Muscle of leg (tissue), 11 donors: Measurements from ENCODE around the gene MAP3K5. TPM values are rescaled to one million over a fixed set of nuclear protein-coding genes. Genes with fewer than 3 reads are reported as not detected.

Experiments
- DNase-seq: peaks from one replicate; pipeline ENCODE4 v3.0.0; 2013
- H3K27ac ChIP-seq: one replicate; pipeline ENCODE4 v1.5.1; 2013; ENCODE audit warnings: mild to moderate bottlenecking, low read length, control low read depth
- H3K27me3 ChIP-seq: one replicate; pipeline ENCODE4 v1.6.1; 2013; ENCODE audit warnings: low read length; ENCODE audit not compliant: control insufficient read depth, insufficient read depth
- H3K36me3 ChIP-seq: one replicate; pipeline ENCODE4 v1.6.1; 2013; ENCODE audit warnings: low read length; ENCODE audit not compliant: control insufficient read depth, insufficient read depth
- H3K4me1 ChIP-seq: one replicate; pipeline ENCODE4 v1.6.1; 2013; ENCODE audit warnings: low read length; ENCODE audit not compliant: control insufficient read depth, insufficient read depth
- H3K4me3 ChIP-seq: one replicate; pipeline ENCODE4 v1.5.1; 2013; ENCODE audit warnings: low read length, control low read depth
- H3K9me3 ChIP-seq: replicated peaks from 2 replicates; pipeline ENCODE4 v1.6.1; 2013; ENCODE audit warnings: low read depth, low read length; ENCODE audit not compliant: control insufficient read depth
- WGBS: methylation state at CpG from one replicate; pipeline ENCODE4 v1.1.5; 2013; ENCODE audit warnings: missing lambda C conversion rate; ENCODE audit not compliant: insufficient coverage; 5-methylcytosine and 5-hydroxymethylcytosine counted together
- polyA plus RNA-seq, 8 donors: library from polyadenylated mRNA; unstranded; fragments of 120-200 nt; gene quantifications; one replicate each; pipeline versions ENCODE4 v1.2.1 to v1.2.3, GENCODE V29; 2013; ENCODE audit warnings: inconsistent platforms in 1 of 8, low replicate concordance in 1 of 8; ENCODE audit not compliant: insufficient read length in 8 of 8, insufficient read depth in 1 of 8
- total RNA-seq: library from RNA; stranded (reverse); fragments of 120-200 nt; gene quantifications from one replicate; pipeline ENCODE4 v1.2.4, GENCODE V29; 2013

MAP3K5 gene
- total and polyA plus RNA-seq, 9 donors, result 1.6 to 3.3 (median 2.1) TPM

DNA sequence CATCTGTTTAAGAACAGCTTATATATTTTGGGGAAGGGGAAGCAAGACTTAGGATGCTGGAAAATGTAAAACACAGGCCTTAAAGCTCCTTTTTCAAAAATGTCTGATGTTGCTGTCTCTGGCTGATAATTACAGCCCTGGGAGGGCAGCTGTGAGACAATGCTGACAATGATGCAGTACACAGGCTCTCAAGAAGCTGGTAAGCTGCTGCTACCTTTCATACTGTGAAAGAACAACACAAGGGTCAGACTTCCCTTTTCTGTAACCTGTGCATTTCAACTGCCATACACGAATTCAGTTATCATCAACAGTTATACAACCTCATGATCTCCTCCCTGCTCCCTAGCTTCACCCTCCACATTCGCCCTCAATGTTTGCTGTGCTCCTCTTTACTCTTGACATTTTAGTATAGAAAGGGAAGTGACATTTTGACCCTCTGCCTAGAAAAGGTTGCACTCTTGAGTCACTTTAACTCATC lies 267.3 kb downstream of the MAP3K5 start:
- H3K4me1 ChIP-seq, result peaks cover 3% of the 10 kb centered on the region
- no peak for DNase-seq
- WGBS, result 20% methylated on average over 1 of the region's 2 CpGs
- H3K9me3 ChIP-seq, result no peaks in the 10 kb centered on the region
- H3K36me3 ChIP-seq, result no peaks in the 10 kb centered on the region
- no peak overlapping the region for H3K27ac ChIP-seq
- peaks cover 6% of the 10 kb centered on the region for H3K27me3 ChIP-seq
- no peak overlapping the region for H3K4me3 ChIP-seq

DNA sequence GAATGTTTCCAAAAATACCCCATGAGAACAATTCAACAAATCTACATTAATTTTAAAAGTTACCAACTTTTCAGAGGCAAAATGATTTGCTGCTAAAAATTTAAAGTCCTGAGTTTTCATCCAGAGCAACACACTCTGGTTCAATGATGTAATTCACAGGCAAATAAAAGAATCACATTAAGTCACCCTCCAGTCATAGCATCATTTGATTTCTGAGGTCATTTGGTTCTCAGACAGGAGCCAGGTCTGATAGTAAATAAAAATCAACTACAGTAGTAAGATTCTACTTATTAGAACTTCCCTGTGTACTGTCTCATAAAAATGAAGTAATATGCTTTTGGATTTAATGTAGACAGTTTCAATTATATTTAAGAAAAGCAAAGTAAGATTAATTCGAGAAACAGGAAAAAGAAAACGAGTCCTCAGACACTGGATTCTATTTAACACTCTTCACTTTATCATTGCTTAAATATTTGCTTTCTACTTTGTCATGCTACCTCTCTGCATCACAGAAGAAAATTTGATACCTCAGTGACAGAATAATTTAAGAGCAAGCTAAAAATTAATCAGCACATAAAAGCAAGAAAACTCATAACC lies 267.8 kb downstream of the MAP3K5 start:
- DNase-seq, result no peak
- Histone ChIP-seq H3K4me3 (no peak overlapping the region), H3K27ac (no peak overlapping the region), H3K9me3 (no peaks in the 10 kb centered on the region), H3K4me1 (peaks cover 3% of the 10 kb centered on the region), H3K27me3 (peaks cover 6% of the 10 kb centered on the region), H3K36me3 (no peaks in the 10 kb centered on the region)
- no CpG with 5 or more reads among the region's 2 CpGs for WGBS

GRCh38 chr6:136523196-136523595 lies 269.1 kb downstream of the MAP3K5 start:
- no CpG with 5 or more reads among the region's 4 CpGs for WGBS
- no peak overlapping the region for H3K4me3 ChIP-seq
- DNase-seq, result no peak
- no peak overlapping the region for H3K27ac ChIP-seq
- H3K27me3 ChIP-seq, result peaks cover 6% of the 10 kb centered on the region
- H3K36me3 ChIP-seq, result no peaks in the 10 kb centered on the region
- H3K4me1 ChIP-seq, result peaks cover 3% of the 10 kb centered on the region
- H3K9me3 ChIP-seq, result no peaks in the 10 kb centered on the region

- Histone ChIP-seq H3K36me3 (no peaks in the 10 kb centered on the region), H3K4me1 (peaks cover 3% of the 10 kb centered on the region), H3K27me3 (peaks cover 6% of the 10 kb centered on the region), H3K9me3 (no peaks in the 10 kb centered on the region), H3K27ac (no peak overlapping the region), H3K4me3 (no peak overlapping the region)
- 71% methylated on average over 1 of the region's 3 CpGs for WGBS
- no peak for DNase-seq
Observed at GRCh38 chr6:136522636-136523035, 269.6 kb downstream of the MAP3K5 start.

GRCh38 chr6:136521911-136522310 lies 270.4 kb downstream of the MAP3K5 start:
- WGBS, result 78% methylated on average over 2 of the region's 4 CpGs
- Histone ChIP-seq H3K36me3 (no peaks in the 10 kb centered on the region), H3K4me1 (peaks cover 3% of the 10 kb centered on the region), H3K4me3 (no peak overlapping the region), H3K27ac (no peak overlapping the region), H3K9me3 (no peaks in the 10 kb centered on the region), H3K27me3 (peaks cover 5% of the 10 kb centered on the region)
- no peak for DNase-seq

DNA sequence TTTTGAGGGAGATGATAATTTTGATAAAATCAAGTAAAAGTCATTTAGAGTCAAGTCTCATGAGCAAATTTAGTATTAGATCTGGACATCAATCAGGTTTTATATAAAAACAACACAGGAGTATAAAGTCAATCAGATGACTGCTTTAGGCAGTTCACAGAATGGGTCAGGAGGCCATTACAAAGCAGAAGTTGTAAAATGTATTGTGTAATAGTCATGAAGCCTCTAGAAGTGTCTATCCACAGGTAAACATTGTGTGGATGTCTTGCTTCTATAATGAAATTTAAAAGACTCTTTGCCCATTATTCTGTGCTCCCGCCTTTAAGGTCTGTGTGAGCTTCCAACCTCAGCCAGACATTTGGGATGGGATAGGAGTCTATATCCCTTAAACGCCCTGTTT lies 270.9 kb downstream of the MAP3K5 start:
- peaks cover 1% of the 10 kb centered on the region for H3K27me3 ChIP-seq
- peaks cover under 1% of the 10 kb centered on the region for H3K4me1 ChIP-seq
- H3K36me3 ChIP-seq, result no peaks in the 10 kb centered on the region
- H3K27ac ChIP-seq, result no peak overlapping the region
- H3K9me3 ChIP-seq, result no peaks in the 10 kb centered on the region
- no peak overlapping the region for H3K4me3 ChIP-seq
- WGBS, result no CpG with 5 or more reads among the region's 2 CpGs
- DNase-seq, result no peak

GRCh38 chr6:136520517-136520916 lies 271.8 kb downstream of the MAP3K5 start:
- no peaks in the 10 kb centered on the region for H3K9me3 ChIP-seq
- 79% methylated on average over 3 of the region's 3 CpGs for WGBS
- no peaks in the 10 kb centered on the region for H3K36me3 ChIP-seq
- no peaks in the 10 kb centered on the region for H3K27me3 ChIP-seq
- H3K4me3 ChIP-seq, result no peak overlapping the region
- H3K4me1 ChIP-seq, result no peaks in the 10 kb centered on the region
- H3K27ac ChIP-seq, result no peak overlapping the region
- no peak for DNase-seq

- no CpG with 5 or more reads among the region's 3 CpGs for WGBS
- Histone ChIP-seq H3K4me1 (no peaks in the 10 kb centered on the region), H3K27me3 (no peaks in the 10 kb centered on the region), H3K36me3 (no peaks in the 10 kb centered on the region), H3K9me3 (no peaks in the 10 kb centered on the region), H3K27ac (no peak overlapping the region), H3K4me3 (no peak overlapping the region)
- DNase-seq, result no peak
Observed at GRCh38 chr6:136517582-136517981, 274.7 kb downstream of the MAP3K5 start.

DNA sequence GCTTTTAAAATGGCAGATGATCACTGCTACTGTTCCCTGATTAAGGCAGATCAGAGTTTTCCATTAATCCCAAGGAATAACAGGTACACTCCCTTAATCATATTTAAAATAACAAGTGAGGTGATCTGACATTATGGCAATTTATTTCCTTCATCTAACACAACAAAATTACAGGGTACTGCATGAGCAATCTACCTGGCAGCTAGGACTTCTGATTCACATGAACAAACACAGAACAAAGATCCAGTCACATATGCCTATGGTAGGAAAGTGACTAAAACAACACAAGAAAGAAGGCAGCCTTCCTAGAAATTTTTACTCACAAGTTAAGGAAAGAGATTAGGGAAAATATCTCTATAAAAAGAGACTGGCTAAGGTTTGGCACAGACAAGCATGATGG lies 275.3 kb downstream of the MAP3K5 start:
- H3K4me3 ChIP-seq, result no peak overlapping the region
- H3K36me3 ChIP-seq, result no peaks in the 10 kb centered on the region
- H3K9me3 ChIP-seq, result no peaks in the 10 kb centered on the region
- H3K4me1 ChIP-seq, result no peaks in the 10 kb centered on the region
- H3K27ac ChIP-seq, result no peak overlapping the region
- DNase-seq, result no peak
- no peaks in the 10 kb centered on the region for H3K27me3 ChIP-seq

GRCh38 chr6:136514591-136514990 lies 277.7 kb downstream of the MAP3K5 start:
- DNase-seq, result no peak
- no peaks in the 10 kb centered on the region for H3K27me3 ChIP-seq
- H3K9me3 ChIP-seq, result no peaks in the 10 kb centered on the region
- no peak overlapping the region for H3K27ac ChIP-seq
- no peaks in the 10 kb centered on the region for H3K4me1 ChIP-seq
- 94% methylated on average over 3 of the region's 4 CpGs for WGBS
- no peak overlapping the region for H3K4me3 ChIP-seq
- H3K36me3 ChIP-seq, result no peaks in the 10 kb centered on the region

DNA sequence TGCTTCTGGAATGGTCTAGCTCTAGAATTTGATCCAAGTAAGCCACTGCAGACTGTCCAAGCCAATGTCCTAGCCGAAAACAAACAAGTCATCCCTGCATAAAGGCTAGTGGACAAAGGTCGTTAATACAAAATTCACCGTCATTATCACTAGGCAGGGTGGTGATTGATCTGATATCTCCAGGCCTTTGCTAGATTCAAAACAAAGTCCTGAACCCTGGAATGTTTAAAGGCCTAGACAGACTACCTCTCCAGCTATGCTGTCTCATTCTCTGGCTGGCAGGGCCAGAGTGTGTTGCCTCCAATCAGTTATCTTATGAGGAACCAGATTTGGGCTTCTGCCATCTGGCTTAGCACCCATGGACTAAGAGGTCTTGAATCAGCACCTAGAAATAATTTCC lies 280.4 kb downstream of the MAP3K5 start:
- no peak overlapping the region for H3K27ac ChIP-seq
- no peaks in the 10 kb centered on the region for H3K4me1 ChIP-seq
- H3K27me3 ChIP-seq, result no peaks in the 10 kb centered on the region
- DNase-seq, result peak; percentile 4
- H3K4me3 ChIP-seq, result no peak overlapping the region
- WGBS, result 93% methylated on average over 2 of the region's 3 CpGs
- H3K36me3 ChIP-seq, result no peaks in the 10 kb centered on the region
- no peaks in the 10 kb centered on the region for H3K9me3 ChIP-seq
